ENCODE results near the gene MUC4.

MUC4 gene

GRCh38 chr3:195708626-195709481 lies 102.9 kb downstream of the MUC4 start:
- no peak overlapping the region for H3K27ac ChIP-seq
- TF ChIP-seq ZFX (IDR thresholded peaks at IDR 0.05; ENCODE audit: borderline replicate concordance) (no peak), CTCF (IDR thresholded peaks at IDR 0.05) (no peak)

- TF ChIP-seq ZFX (IDR thresholded peaks at IDR 0.05; ENCODE audit: borderline replicate concordance) (no peak), CTCF (IDR thresholded peaks at IDR 0.05) (no peak)
- no peak overlapping the region for H3K27ac ChIP-seq
These were observed 103.7 kb downstream of the MUC4 start for GRCh38 chr3:195708061-195708460.

DNA sequence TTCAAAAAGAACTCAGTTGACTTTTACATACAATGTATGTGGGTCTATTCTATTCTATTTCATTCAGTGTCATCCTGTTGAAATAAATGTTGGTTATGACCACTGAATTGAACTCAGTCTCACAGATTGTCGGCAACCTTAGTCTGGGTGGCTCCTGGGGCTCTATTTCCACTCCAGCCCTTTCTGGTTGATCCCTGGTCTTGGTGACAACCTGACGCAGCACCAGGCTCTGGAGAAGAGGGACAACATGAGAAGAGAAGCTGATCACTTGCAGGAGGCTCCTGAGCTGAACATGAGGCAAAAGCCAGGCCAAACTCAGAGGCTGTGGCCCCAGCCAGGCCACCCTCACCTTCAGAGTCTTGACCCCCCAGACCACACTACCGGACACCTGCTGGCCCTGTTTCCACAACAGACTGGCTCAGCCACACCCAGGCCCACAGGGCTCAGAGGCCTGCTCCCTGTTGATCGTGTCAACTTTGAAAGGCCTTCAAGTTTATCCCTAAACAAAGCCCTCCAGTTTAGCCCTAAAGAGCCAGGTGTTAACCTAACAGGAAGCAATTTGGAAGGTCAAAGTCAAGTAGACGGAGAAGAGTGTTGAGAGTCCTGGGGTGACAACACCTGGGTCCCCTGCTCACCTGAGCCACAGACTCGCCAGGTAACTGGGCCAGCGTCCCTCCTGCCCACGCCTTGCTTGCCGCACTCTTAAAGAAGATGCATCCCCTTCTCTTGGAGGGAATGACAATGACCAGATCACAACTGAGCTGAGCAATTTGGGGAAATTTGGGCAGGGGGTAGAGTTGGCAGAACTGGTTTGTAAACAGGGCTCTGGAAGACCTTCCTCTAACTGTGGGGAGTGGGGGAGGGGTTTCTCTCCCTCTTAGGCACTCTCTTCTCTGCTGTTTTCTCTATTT lies 106.4 kb downstream of the MUC4 start:
- H3K27ac ChIP-seq: no peak overlapping the region
- TF ChIP-seq ZFX (IDR thresholded peaks at IDR 0.05; ENCODE audit: borderline replicate concordance) (no peak), CTCF (IDR thresholded peaks at IDR 0.05) (no peak)

GRCh38 chr3:195704433-195704999 lies 107.2 kb downstream of the MUC4 start:
- TF ChIP-seq ZFX (IDR thresholded peaks at IDR 0.05; ENCODE audit: borderline replicate concordance) (no peak), CTCF (IDR thresholded peaks at IDR 0.05) (no peak)
- no peak overlapping the region for H3K27ac ChIP-seq

DNA sequence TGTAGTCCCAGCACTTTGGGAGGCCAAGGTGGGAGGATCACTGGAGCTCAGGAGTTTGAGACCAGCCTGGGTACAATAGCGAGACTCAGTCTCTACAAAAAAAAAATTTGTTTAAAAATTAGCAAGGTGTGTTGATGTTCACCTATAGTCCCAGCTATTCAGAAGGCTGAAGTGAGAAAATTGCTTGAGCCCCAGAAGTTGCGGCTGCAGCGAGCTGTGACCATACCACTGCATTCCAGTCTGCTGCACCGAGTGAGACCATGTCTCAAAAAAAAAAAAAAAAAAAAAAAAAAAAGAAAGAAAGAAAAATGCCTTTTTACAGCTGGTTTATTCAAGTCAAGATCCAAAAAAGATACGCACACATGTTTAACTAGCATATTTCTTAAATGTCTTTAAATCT lies 108.0 kb downstream of the MUC4 start:
- no peak for TF ChIP-seq CTCF (IDR thresholded peaks at IDR 0.05)
- no peak for TF ChIP-seq ZFX (IDR thresholded peaks at IDR 0.05; ENCODE audit: borderline replicate concordance)
- no peak overlapping the region for H3K27ac ChIP-seq

- TF ChIP-seq ZFX (IDR thresholded peaks at IDR 0.05; ENCODE audit: borderline replicate concordance) (no peak), CTCF (IDR thresholded peaks at IDR 0.05) (no peak)
- H3K27ac ChIP-seq: no peak overlapping the region
These were observed 110.5 kb downstream of the MUC4 start for GRCh38 chr3:195701042-195701915.
